ENCODE measurements around the gene LAMA2.

DNA sequence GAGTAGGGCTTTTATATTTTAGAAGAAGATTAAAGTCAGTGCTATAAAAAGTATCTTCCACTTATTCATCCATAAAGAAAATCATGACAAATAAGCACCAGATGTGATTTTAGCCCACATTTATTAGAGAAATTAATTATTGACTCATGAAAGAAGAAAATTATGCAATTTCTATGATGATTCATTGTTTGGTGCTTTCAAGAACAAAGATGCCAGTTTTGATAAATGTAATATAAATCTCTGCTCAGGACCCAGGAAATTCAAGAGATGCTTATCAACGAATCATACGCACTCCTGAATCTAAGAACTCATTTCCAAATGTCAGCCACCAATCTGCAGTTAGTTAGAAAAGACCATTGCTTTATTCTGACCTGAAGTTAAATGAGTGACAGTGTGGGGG is 615.6 kb downstream of the LAMA2 start:
- TF ChIP-seq ZBTB7A (CRISPR knock-in tag; IDR thresholded peaks at IDR 0.05) (no peak), ZNF549 (CRISPR knock-in tag; IDR thresholded peaks at IDR 0.05) (no peak), ELF1 (CRISPR knock-in tag; IDR thresholded peaks at IDR 0.05) (no peak), HDAC6 (IDR thresholded peaks at IDR 0.05; ENCODE audit: low read depth, low read length) (no peak), PCBP2 (optimal IDR thresholded peaks at IDR 0.05; ENCODE audit: low read depth, low read length, poor library complexity, severe bottlenecking) (no peak), ESRRA (CRISPR knock-in tag; IDR thresholded peaks at IDR 0.05; ENCODE audit: low read depth) (no peak), ZNF30 (CRISPR knock-in tag; IDR thresholded peaks at IDR 0.05) (no peak)
- TF ChIP-seq, protein P1, sequence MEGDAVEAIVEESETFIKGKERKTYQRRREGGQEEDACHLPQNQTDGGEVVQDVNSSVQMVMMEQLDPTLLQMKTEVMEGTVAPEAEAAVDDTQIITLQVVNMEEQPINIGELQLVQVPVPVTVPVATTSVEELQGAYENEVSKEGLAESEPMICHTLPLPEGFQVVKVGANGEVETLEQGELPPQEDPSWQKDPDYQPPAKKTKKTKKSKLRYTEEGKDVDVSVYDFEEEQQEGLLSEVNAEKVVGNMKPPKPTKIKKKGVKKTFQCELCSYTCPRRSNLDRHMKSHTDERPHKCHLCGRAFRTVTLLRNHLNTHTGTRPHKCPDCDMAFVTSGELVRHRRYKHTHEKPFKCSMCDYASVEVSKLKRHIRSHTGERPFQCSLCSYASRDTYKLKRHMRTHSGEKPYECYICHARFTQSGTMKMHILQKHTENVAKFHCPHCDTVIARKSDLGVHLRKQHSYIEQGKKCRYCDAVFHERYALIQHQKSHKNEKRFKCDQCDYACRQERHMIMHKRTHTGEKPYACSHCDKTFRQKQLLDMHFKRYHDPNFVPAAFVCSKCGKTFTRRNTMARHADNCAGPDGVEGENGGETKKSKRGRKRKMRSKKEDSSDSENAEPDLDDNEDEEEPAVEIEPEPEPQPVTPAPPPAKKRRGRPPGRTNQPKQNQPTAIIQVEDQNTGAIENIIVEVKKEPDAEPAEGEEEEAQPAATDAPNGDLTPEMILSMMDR (CRISPR knock-in tag; IDR thresholded peaks at IDR 0.05), result no peak
- TF ChIP-seq, protein P2, sequence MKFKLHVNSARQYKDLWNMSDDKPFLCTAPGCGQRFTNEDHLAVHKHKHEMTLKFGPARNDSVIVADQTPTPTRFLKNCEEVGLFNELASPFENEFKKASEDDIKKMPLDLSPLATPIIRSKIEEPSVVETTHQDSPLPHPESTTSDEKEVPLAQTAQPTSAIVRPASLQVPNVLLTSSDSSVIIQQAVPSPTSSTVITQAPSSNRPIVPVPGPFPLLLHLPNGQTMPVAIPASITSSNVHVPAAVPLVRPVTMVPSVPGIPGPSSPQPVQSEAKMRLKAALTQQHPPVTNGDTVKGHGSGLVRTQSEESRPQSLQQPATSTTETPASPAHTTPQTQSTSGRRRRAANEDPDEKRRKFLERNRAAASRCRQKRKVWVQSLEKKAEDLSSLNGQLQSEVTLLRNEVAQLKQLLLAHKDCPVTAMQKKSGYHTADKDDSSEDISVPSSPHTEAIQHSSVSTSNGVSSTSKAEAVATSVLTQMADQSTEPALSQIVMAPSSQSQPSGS (CRISPR knock-in tag; IDR thresholded peaks at IDR 0.05), result no peak
- TF ChIP-seq, protein P3, sequence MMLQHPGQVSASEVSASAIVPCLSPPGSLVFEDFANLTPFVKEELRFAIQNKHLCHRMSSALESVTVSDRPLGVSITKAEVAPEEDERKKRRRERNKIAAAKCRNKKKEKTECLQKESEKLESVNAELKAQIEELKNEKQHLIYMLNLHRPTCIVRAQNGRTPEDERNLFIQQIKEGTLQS (CRISPR knock-in tag; IDR thresholded peaks at IDR 0.05), result no peak

Data from HepG2 (cell line).